AG08396 (cell line): Measurements from ENCODE around the gene ACSF2.
A peak's percentile ranks its signal among the peaks of the same experiment; 100 is the strongest.

Experiments
- DNase-seq: peaks from one replicate; pipeline ENCODE4 v3.0.0; 2012; ENCODE audit warnings: low spot score, mixed read lengths

Gene ACSF2

GRCh38 chr17:50440172-50440837 is 14.3 kb downstream of the ACSF2 start:
- no peak for DNase-seq

- no peak for DNase-seq
These were observed 15.1 kb downstream of the ACSF2 start for GRCh38 chr17:50440838-50441829.

- DNase-seq: no peak
These were observed 17.5 kb downstream of the ACSF2 start for GRCh38 chr17:50443505-50443974.

DNA sequence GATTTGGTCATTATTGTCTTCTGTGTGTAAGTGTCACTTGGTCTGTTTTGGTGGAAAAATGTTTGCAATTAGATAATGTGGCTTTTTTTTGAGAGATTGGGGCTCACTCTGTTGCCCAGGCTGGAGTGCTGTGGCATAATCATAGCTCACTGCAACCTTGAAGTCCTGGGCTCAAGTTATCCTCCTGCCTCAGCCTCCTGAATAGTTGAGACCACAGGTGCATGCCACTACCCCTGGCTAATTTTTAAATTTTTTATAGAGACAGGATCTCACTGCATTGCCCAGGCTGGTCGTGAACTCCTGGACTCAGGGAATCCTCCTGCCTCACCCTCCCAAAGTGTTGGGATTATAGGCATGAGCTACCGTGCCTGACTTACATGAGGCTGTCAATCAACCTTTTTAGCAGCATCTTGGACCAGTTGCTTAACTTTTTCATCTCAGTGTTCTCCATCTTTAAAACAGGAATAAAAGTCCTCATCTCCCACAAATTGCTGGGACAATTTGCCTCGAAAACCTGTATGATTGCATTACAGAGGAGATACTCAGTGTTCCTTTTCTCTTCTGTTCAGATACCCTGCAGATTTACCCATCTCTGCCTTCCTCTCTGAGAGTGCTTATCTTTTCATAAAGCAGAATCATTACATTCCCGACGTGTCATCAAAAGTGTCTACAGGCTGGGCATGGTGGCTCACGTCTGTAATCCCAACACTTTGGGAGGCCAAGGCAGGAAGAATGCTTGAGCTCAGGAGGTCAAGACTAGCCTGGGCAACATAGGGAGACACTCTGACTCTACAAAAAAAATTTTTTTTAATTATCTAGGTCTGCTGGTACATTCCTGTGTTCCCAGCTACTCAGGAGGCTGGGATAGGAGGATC is 19.1 kb downstream of the ACSF2 start:
- DNase-seq: no peak

DNA sequence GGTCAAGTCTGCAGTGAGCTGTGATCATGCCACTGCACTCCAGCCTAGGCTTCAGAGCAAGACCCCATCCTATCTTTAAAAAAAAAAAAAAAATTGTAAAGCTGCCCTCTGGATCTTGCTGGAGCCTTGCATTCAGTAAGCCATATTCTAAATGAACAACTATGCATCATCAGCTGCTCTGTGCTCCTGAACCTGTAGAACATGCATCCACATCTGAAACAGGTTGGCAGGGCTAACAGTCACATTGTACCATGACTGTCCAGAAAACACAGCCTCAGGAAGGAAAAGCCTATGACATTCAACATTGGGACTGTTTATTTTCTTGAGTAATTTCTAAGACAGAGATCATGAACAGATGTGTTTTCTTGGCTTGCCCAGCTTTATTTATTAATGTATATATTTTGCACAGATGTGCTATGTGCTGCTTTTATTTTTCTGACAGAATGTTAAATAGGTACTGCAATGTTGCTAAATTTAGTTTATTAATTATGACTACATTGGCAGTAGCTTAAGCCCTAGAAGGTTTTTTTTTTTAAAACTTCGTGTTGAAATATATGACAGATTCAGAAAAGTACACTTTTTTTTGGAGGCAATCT is 19.8 kb downstream of the ACSF2 start:
- no peak for DNase-seq

DNA sequence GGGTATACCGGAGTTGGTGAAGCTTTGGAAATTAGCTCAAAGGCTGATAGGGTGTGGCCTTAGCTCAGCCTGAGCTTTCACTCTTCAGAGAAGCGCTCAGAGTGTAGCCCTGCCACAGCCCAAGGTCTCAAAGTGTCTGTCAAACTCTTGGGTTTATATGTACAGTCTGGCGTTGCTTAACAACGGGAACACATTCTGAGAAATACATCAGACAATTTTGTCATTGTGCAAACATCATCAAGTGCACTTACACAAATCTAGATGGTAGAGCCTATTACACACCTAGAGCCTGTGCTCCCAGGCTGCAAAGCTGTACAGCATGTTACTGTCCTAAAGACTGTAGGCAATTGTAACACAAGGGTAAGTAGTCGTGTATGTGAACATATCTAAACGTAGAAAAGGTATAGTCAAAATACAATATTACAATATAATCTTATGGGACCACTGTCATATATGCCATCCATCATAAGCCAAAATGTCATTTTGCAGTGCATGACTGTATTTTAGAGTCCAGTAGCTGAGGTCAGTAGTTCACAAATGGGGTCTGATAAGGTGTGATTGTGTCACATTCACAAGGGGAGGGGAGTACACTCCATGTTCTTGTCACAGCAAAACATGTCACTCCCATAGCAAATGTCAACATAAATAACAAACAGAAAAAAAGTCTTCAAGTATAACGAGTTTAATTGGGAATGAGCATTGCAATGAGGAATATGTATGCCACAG is 22.0 kb downstream of the ACSF2 start:
- DNase-seq: no peak

GRCh38 chr17:50448643-50449042 is 22.6 kb downstream of the ACSF2 start:
- DNase-seq: no peak

- no peak for DNase-seq
These were observed 26.1 kb downstream of the ACSF2 start for GRCh38 chr17:50451943-50452629.

DNA sequence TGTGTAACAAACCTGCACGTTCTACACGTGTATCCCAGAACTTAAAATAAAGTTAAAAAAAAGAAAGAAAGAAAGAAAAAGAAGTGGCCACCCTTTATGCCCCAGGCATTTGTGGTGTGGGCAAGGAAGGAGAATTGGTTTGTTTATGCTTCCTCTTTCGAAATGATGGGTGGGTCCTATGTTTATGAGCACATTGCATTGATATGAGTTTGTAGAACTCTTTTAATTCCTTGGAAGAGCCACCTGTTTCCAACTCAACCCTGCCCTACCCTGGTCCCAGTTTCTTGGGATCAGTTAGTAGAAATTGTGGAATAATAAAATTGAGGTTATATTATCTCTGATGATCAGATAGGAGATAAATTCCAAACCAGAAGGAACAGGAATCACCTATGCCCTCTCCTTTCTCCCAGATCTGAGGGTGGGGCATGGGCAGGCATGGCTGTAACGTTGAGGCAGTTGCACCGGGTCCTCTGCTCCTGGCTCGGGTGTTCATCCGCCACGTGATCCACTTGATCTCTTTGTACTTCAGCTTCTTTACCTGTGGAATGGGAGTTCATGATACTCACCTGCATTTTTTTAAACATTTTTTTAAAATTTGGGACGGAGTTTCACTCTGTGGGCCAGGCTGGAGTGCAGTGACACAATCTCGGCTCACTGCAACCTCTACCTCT is 26.7 kb downstream of the ACSF2 start:
- peak; percentile 5 for DNase-seq

- DNase-seq: no peak
These were observed 27.9 kb downstream of the ACSF2 start for GRCh38 chr17:50453901-50454300.

GRCh38 chr17:50457621-50458020 is 31.6 kb downstream of the ACSF2 start:
- no peak for DNase-seq

DNA sequence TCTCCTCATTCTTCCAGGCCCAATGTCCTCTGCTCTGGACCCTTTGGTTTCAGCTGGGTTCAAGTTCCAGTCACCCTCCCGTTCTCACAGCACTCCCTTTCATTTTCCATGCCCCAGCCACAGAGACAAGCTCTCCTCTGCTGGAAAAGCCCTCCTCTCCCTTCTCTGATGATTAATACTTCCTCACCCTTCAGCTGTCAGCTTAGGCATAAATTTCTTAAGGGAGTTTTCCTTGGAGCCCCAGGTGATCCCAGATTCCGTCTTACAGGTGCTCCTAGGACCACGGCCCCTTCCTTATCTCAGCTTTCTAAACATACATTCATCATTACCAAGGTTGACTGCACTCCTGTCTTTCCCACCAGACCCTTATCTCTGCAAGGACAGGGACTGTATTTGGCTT is 32.3 kb downstream of the ACSF2 start:
- DNase-seq: peak; percentile 2

DNA sequence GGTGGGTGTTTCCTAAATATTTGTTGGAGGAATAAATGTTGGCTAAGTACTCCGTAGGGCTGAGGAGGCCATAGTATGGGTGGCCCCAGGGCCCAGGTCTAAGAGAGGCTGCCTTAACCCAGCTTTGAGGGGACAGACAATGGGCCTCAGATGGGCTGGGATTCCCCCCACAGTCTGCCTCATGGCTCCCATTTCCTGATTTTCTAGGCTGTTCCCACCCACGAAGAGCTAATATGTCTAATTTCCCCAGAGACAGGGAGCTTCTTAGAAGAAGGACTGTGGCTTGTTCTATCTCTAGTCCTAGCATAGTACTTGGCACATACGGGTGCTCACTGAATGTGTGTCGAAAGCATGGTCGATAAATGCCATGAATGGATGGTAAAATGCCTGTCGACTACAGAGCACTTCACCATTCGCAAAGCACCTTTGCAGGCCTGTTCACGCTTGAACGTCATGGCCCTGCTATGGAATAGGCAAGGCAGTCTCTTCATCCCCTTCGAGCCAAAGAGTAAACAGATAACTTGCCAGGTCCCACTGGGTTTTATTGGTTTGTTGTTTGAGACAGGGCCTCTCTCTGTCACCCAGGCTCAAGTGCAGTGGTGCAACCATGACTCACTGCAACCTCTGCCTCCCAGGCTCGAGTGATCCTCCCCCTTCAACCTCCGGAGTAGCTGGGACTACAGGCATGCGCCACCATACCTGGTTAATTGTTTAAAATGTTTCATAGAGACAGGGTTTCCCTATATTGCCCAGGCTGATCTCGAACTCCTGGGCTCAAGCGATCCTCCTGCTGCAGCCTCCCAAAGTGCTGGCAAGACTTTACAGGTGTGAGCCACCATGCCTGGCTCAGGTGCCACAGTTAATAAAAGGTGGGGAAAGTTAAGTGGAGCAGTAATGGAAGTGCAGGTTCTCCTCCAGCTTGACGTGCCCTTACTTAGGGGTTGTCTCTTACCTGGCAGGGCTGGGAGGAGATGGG is 33.0 kb downstream of the ACSF2 start:
- peak; percentile 2 for DNase-seq

GRCh38 chr17:50459756-50460155 is 33.7 kb downstream of the ACSF2 start:
- DNase-seq: peak; percentile 2

DNA sequence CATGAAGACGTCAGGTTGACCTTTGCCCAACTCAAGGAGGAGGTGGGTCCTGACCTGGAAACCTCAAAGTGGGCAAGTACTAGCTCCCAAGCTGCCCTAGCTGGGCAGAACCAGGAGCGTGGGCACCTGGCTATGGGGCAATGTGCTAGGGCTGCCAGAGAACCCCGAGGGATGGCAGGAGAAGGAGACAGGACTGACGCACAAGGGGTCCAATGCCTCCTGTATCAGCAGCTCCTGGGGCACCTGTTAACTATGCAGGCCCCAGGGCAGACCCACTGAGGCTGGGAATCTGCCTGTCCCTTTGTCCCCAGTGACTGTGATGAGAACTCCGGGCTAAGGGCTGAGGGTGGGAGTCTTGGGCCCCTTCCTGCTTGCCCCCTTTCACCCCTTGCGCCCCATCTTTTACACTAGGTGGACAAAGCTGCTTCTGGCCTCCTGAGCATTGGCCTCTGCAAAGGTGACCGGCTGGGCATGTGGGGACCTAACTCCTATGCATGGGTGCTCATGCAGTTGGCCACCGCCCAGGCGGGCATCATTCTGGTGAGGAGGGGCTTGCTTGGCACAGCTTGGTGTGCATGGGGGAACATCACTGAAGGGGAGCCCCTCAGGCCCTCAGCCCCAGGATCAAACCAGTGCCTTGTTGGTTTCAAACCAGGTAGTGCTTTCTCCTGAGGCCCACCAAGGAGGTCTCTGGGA is 35.0 kb downstream of the ACSF2 start:
- DNase-seq: peak; percentile 3

DNA sequence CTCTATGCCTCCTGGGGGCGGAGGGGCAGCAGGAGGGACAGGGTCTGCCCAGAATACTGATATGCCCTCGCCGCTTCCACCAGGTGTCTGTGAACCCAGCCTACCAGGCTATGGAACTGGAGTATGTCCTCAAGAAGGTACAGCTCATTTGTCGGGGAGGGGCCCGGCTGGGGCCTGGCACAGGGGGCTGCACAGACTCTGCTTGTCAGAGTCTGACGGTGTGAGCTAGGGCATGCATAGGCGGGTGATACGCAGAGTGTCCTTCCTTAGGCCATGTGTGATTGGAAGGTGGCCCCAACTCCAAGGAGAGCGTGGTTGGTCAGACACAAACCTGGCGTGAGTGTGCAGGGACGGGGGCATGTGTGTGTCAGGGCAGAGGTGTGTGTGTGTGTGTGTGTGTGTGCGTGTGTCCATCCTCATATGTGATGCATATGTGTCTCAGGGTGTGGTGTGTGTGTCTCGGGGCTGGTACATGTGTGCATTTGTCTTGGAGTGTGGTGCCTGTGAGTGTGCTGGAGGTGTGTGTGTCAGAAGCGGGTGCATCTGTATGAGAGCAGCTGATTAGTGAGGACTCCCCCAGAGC is 35.6 kb downstream of the ACSF2 start:
- no peak for DNase-seq

DNA sequence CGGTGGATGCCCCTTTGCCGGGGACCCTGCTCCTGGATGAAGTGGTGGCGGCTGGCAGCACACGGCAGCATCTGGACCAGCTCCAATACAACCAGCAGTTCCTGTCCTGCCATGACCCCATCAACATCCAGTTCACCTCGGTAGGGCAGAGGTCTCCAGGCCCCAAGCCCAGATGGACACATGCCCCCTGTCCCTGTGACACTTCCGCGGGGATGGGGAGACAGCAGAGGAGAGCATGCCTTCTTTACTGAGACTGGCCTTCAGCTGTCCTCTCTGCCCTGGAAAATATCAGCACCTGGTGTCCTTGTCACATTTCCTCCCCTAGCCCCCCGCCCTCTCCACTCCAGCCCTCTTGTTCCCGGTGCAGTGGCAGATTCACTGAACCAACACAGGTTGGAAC is 36.4 kb downstream of the ACSF2 start:
- DNase-seq: peak; percentile 1

GRCh38 chr17:50464121-50464520 is 38.1 kb downstream of the ACSF2 start:
- no peak for DNase-seq
